ENCODE measurements around the gene TMEM40.

Gene TMEM40

DNA sequence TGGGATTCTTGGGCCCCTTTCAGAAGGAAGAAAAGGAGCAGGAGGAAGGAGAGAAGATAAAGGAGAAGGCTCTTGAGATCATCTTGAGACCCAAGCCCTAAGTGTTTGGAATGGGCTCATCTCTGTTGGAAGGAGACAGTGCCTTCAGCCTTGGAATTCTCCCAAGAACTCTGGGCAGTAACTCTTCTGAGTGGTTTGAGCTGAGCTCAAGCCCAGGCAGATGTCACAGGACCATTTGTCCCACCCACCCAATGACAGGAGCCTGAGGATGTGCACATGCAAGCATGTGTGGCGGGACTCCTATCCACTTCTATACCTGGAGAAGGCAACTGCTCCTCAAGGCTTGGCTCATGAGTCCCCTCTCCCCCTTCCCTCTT is 14.6 kb upstream of the TMEM40 start:
- no peak overlapping the region for H3K4me3 ChIP-seq (ENCODE audit: low read depth, low read length)
- no peak for TF ChIP-seq CTCF (IDR thresholded peaks at IDR 0.05; ENCODE audit: low read depth, low read length)

- no peak overlapping the region for H3K4me3 ChIP-seq (ENCODE audit: low read depth, low read length)
- TF ChIP-seq CTCF (IDR thresholded peaks at IDR 0.05; ENCODE audit: low read depth, low read length), result no peak
These were observed 14.1 kb upstream of the TMEM40 start for GRCh38 chr3:12773030-12773709.

GRCh38 chr3:12772462-12772861 is 13.4 kb upstream of the TMEM40 start:
- no peak for TF ChIP-seq CTCF (IDR thresholded peaks at IDR 0.05; ENCODE audit: low read depth, low read length)
- H3K4me3 ChIP-seq (ENCODE audit: low read depth, low read length), result no peak overlapping the region

DNA sequence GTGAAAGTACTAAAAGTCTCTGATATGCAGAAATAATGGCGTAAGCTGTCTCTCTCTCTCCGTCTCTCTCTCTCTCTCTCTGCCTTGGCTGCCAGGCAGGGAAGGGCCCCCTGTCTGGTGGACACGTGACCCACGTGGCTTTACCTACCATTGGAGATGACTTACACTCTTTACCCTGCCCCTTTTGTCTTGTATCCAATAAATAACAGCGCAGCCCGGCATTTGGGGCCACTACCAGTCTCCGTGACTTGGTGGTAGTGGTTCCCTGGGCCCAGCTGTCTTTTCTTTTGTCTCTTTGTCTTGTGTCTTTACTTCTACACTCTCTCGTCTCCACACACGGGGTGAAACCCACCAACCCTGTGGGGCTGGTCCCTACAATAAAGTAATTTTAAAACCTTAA is 12.2 kb upstream of the TMEM40 start:
- no peak overlapping the region for H3K4me3 ChIP-seq (ENCODE audit: low read depth, low read length)
- no peak for TF ChIP-seq CTCF (IDR thresholded peaks at IDR 0.05; ENCODE audit: low read depth, low read length)

DNA sequence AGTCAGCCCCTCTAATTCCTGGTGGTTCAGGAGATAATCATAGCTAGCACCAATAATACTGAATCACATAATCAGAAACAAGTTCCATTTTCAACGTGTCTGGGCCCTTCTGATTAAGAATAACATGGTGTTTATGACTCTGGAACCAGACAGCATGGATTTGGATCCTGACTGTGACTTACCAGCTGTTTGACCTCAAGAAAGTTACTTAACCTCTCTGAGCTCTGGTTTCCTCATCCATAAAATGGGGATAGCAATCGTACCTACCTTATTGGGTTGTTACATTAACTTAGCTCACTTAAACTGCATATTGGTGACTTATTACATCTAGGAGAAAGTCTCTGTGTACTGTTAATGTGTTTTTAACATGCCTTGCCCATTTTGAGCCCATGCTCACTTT is 10.7 kb upstream of the TMEM40 start:
- no peak overlapping the region for H3K4me3 ChIP-seq (ENCODE audit: low read depth, low read length)
- TF ChIP-seq CTCF (IDR thresholded peaks at IDR 0.05; ENCODE audit: low read depth, low read length), result no peak

DNA sequence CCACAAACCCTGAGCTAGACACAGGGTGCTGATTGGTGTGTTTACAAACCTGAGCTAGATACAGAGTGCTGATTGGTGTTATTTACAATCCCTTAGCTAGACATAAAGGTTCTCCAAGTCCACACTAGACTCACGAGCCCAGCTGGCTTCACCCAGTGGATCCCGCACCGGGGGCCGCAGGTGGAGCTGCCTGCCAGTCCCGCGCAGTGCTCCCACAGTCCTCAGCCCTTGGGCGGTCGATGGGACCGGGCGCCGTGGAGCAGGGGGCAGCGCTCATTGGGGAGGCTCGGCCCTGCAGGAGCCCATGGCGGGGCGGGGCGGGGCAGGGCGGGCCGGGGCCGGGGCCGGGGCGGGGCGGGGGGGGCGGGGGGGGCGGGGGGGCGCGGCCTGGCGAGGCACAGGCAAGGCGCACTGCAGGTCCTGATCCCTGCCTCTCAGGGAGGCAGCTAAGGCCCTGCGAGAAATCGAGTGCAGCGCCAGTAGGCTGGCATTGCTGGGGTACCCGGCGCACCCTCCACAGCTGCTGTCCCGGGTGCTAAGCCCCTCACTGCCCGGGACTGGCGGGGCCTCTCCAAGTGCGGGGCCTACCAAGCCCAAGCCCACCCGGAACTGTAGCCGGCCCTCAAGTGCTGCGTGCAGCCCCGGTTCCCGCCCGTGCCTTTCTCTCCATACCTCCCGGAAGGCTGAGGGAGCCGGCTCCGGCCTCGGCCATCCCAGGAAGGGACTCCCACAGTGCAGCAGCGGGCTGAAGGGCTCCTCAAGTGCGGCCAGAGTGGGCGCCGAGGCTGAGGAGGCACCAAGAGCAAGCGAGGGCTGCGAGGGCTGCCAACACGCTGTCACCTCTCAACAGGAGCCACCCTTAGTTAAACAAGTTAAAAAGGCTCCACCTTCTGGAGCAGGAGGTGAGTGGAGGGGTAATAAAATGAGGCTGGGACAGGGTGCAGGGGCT is 9.8 kb upstream of the TMEM40 start:
- H3K4me3 ChIP-seq (ENCODE audit: low read depth, low read length), result no peak overlapping the region

More for the DNA sequence above, 9.8 kb upstream of the TMEM40 start:
- TF ChIP-seq CTCF (IDR thresholded peaks at IDR 0.05; ENCODE audit: low read depth, low read length), result no peak
